HG02870 (cell line): ENCODE data around the gene BTN2A1.
A peak's percentile ranks its signal among the peaks of the same experiment; 100 is the strongest.
"Not testable (repeated sequence)": the region's sequence is repeated elsewhere in the genome, so short reads cannot be mapped to it uniquely, and the experiment has no call there.

Experiments used
- ATAC-seq: cut with Tn5 transposase; IDR thresholded peaks from one replicate; pipeline ENCODE4 v1.9.1; 2021; ENCODE audit warnings: mild to moderate bottlenecking, moderate library complexity; ENCODE audit not compliant: unreplicated experiment

Gene BTN2A1

GRCh38 chr6:26457806-26458688 is at the start of gene BTN2A1:
TSS of gene BTN2A1 (plus strand) at chr6:26457955. CDS start at chr6:26458637, 682 bp downstream.
- peak; percentile 97 for ATAC-seq

- ATAC-seq: no peak
These were observed 48.7 kb upstream of the BTN2A1 start for GRCh38 chr6:26408828-26409730.

GRCh38 chr6:26411751-26412150 is 46.0 kb upstream of the BTN2A1 start:
- ATAC-seq: no peak

GRCh38 chr6:26412228-26412627 is 45.5 kb upstream of the BTN2A1 start:
- ATAC-seq: no peak

- ATAC-seq: no peak
These were observed 44.8 kb upstream of the BTN2A1 start for GRCh38 chr6:26412954-26413353.

- no peak for ATAC-seq
These were observed 43.5 kb upstream of the BTN2A1 start for GRCh38 chr6:26414281-26414680.

GRCh38 chr6:26415036-26415614 is 42.6 kb upstream of the BTN2A1 start:
- no peak for ATAC-seq

- ATAC-seq: no peak
These were observed 42.0 kb upstream of the BTN2A1 start for GRCh38 chr6:26415791-26416190.

- ATAC-seq: no peak
These were observed 41.5 kb upstream of the BTN2A1 start for GRCh38 chr6:26416288-26416687.

GRCh38 chr6:26418077-26418476 is 39.7 kb upstream of the BTN2A1 start:
- ATAC-seq: not testable (repeated sequence)

- ATAC-seq: not testable (repeated sequence)
These were observed 39.0 kb upstream of the BTN2A1 start for GRCh38 chr6:26418795-26419194.

GRCh38 chr6:26420688-26421171 is 37.0 kb upstream of the BTN2A1 start:
- peak; percentile 7 for ATAC-seq

GRCh38 chr6:26421259-26422144 is 36.3 kb upstream of the BTN2A1 start:
- ATAC-seq: peak; percentile 95

GRCh38 chr6:26422329-26422728 is 35.4 kb upstream of the BTN2A1 start:
- ATAC-seq: no peak

GRCh38 chr6:26426691-26427450 is 30.9 kb upstream of the BTN2A1 start:
- no peak for ATAC-seq

- no peak for ATAC-seq
These were observed 30.3 kb upstream of the BTN2A1 start for GRCh38 chr6:26427451-26427809.

- no peak for ATAC-seq
These were observed 29.5 kb upstream of the BTN2A1 start for GRCh38 chr6:26428206-26428605.

GRCh38 chr6:26430787-26431186 is 27.0 kb upstream of the BTN2A1 start:
- no peak for ATAC-seq
